Activated naive CD4-positive, alpha-beta T cell treated with anti-CD3 and anti-CD28 coated beads, Interleukin-2, amount 50 U/mL, for 16 hours (primary cell): ENCODE data around the gene CXCR5.

Source experiments
- DNase-seq: peaks from one replicate; pipeline ENCODE4 v3.0.0-alpha.2; 2020

CXCR5 gene

GRCh38 chr11:118914178-118914918 is 30.7 kb downstream of the CXCR5 start:
- peak; percentile 64 for DNase-seq

- DNase-seq: no peak
Measured at GRCh38 chr11:118914987-118915386, 31.3 kb downstream of the CXCR5 start.

GRCh38 chr11:118915396-118915795 is 31.7 kb downstream of the CXCR5 start:
- no peak for DNase-seq

- DNase-seq: no peak
Measured at GRCh38 chr11:118915941-118916841, 32.5 kb downstream of the CXCR5 start.

- no peak for DNase-seq
Measured at GRCh38 chr11:118916842-118917388, 33.2 kb downstream of the CXCR5 start.

GRCh38 chr11:118917481-118918127 is 33.9 kb downstream of the CXCR5 start:
- peak; percentile 59 for DNase-seq

- no peak for DNase-seq
Measured at GRCh38 chr11:118918128-118918685, 34.5 kb downstream of the CXCR5 start.

GRCh38 chr11:118918686-118919280 is 35.1 kb downstream of the CXCR5 start:
- DNase-seq: no peak

GRCh38 chr11:118921121-118921928 is 37.6 kb downstream of the CXCR5 start:
- DNase-seq: no peak

- DNase-seq: no peak
Measured at GRCh38 chr11:118921929-118922744, 38.4 kb downstream of the CXCR5 start.

- DNase-seq: no peak
Measured at GRCh38 chr11:118922745-118923627, 39.3 kb downstream of the CXCR5 start.

- DNase-seq: no peak
Measured at GRCh38 chr11:118923721-118924587, 40.3 kb downstream of the CXCR5 start.

- peak; percentile 63 for DNase-seq
Measured at GRCh38 chr11:118924591-118925585, 41.2 kb downstream of the CXCR5 start.

- no peak for DNase-seq
Measured at GRCh38 chr11:118927554-118928100, 43.9 kb downstream of the CXCR5 start.

- peak; percentile 91 for DNase-seq
Measured at GRCh38 chr11:118928101-118928869, 44.6 kb downstream of the CXCR5 start.

- DNase-seq: peak; percentile 63
Measured at GRCh38 chr11:118928870-118929500, 45.3 kb downstream of the CXCR5 start.
